Esophagus squamous epithelium (tissue), 4 donors: ENCODE measurements around the gene TNNC1.

ENCODE experiments used
- POLR2A ChIP-seq, 4 donors: fragments of 450-650 bp; IDR thresholded peaks; one replicate each; pipeline ENCODE4 v1.6.1; 2017; ENCODE audit warnings: antibody characterized with exemption in 4 of 4, mild to moderate bottlenecking in 4 of 4, moderate library complexity in 3 of 4
- TF ChIP-seq, protein P1 (sequence below), 6 experiments: fragments of 450-650 bp in 4 of 6; fragments of 200-600 bp in 2 of 6; sonication (generic) in 2 of 6; IDR thresholded peaks; one replicate each; pipeline ENCODE4 v1.5.1; 2016 to 2019; ENCODE audit warnings: antibody characterized with exemption in 6 of 6, mild to moderate bottlenecking in 4 of 6, moderate library complexity in 4 of 6

DNA sequence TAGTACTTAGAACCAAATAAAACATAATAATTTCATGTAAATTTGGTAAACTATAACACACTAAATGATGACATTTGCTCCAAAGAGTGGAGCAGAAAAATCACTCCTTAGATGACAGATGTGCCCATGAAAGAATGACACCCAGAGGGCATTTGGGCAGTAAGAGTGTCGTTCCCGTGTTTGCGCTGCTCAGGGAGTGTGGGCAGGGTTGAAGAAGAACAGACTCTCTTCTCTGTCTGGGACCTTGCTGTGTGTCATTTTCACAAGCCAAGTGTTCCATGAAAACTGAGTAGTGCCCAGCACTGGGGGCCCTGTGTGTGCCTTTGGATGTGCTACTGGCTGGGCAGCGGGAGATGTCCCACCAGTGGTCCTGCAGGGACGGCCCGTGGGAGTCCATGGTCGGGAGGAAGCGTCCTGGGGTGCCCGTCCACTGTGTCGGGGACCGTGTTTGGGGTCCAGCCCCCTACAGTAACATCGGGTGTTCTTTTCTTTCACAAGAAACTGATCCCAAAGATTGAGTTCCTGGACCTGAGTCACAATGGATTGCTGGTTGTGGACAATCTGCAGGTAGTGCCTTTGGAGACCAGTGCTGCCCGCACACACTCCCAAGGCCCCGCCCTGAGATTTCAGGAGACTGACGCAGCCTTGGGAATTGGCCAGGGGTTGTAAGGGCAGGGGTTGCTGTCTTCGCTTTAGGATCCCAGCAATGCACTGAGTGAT, 23.4 kb upstream of the TNNC1 start:
- TF ChIP-seq, protein P1, sequence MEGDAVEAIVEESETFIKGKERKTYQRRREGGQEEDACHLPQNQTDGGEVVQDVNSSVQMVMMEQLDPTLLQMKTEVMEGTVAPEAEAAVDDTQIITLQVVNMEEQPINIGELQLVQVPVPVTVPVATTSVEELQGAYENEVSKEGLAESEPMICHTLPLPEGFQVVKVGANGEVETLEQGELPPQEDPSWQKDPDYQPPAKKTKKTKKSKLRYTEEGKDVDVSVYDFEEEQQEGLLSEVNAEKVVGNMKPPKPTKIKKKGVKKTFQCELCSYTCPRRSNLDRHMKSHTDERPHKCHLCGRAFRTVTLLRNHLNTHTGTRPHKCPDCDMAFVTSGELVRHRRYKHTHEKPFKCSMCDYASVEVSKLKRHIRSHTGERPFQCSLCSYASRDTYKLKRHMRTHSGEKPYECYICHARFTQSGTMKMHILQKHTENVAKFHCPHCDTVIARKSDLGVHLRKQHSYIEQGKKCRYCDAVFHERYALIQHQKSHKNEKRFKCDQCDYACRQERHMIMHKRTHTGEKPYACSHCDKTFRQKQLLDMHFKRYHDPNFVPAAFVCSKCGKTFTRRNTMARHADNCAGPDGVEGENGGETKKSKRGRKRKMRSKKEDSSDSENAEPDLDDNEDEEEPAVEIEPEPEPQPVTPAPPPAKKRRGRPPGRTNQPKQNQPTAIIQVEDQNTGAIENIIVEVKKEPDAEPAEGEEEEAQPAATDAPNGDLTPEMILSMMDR (IDR thresholded peaks at IDR 0.05) = no peak
- TF ChIP-seq POLR2A (IDR thresholded peaks at IDR 0.05) = no peak
